ENCODE results near the gene TOM1.
"Not testable (repeated sequence)": the region's sequence is repeated elsewhere in the genome, so short reads cannot be mapped to it uniquely, and the experiment has no call there.

The TOM1 gene

DNA sequence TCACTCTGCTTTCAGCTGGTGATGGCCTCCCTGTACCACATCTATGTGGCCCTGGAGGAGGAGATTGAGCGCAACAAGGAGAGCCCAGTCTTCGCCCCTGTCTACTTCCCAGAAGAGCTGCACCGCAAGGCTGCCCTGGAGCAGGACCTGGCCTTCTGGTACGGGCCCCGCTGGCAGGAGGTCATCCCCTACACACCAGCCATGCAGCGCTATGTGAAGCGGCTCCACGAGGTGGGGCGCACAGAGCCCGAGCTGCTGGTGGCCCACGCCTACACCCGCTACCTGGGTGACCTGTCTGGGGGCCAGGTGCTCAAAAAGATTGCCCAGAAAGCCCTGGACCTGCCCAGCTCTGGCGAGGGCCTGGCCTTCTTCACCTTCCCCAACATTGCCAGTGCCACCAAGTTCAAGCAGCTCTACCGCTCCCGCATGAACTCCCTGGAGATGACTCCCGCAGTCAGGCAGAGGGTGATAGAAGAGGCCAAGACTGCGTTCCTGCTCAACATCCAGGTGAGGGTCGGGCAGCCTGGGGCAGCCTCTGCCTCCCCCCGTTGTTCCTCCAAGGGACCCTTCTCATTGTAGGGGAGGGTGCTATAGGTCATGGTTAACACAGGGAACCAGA lies 87.1 kb downstream of the TOM1 start:
- TF ChIP-seq POLR2A (IDR thresholded peaks at IDR 0.05; ENCODE audit: low read depth, low read length): no peak
- FAIRE-seq (no peak), DNase-seq (ENCODE audit: insufficient read length, low spot score) (no peak)

DNA sequence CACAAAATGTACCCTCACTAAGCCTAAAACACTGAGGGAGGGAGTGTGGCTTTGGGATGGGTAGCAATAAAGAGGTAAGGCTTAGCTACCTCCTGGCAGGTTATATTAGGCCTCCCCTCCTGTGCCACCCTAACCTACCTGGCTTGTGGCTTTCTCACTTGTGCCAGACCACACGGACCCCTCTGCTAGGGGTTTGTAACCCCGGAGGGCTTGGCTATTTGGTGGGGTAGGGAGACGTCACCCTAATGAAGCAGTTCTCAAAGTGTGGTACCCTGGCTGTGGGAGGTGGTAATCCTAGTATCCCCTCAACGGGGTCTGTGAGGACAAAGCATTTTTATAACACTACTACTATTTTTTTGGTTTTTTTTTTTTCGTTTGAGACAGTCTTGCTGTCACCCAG lies 91.2 kb downstream of the TOM1 start:
- no peak for FAIRE-seq
- TF ChIP-seq POLR2A (IDR thresholded peaks at IDR 0.05; ENCODE audit: low read depth, low read length): no peak
- no peak for DNase-seq (ENCODE audit: insufficient read length, low spot score)

DNA sequence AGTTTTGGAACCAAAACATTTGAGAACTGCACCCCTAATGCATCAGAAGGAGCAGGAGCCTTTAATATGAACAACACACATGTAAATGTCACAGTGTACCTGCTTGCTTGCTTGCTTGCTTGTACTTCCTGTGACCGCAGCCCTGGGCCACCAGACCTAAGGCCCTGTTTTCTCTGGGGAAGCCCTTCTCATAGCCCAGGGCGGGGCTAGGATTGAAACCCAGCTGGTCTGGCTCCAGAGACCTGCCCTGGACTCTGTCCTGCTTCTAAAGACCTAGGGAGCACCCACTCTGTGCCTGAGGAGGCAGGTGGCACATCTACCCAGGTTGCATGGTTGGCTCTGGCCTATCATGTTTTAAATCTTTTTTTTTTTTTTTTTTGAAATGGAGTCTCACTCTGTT lies 92.7 kb downstream of the TOM1 start:
- DNase-seq (ENCODE audit: insufficient read length, low spot score) (no peak), FAIRE-seq (no peak)
- TF ChIP-seq POLR2A (IDR thresholded peaks at IDR 0.05; ENCODE audit: low read depth, low read length): no peak

DNA sequence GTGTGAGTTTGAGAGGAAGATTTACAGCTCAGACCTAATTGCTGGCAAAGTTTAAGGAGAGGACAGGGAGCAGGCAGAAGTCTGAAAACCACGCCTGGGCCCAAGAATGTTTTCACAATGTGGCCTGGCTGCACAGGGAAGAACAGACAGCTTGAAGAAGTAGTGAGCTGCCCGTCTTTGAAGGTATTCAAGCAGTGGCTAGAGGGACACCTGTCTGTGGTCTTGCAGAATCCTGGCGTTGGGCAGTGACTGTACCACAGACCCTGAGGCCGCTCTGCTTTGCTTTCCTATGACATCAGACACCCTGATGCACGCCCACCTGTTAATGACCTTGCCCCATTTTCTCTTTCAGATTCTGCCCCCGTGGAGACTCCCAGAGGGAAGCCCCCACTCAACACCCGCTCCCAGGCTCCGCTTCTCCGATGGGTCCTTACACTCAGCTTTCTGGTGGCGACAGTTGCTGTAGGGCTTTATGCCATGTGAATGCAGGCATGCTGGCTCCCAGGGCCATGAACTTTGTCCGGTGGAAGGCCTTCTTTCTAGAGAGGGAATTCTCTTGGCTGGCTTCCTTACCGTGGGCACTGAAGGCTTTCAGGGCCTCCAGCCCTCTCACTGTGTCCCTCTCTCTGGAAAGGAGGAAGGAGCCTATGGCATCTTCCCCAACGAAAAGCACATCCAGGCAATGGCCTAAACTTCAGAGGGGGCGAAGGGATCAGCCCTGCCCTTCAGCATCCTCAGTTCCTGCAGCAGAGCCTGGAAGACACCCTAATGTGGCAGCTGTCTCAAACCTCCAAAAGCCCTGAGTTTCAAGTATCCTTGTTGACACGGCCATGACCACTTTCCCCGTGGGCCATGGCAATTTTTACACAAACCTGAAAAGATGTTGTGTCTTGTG lies 93.7 kb downstream of the TOM1 start:
- DNase-seq (ENCODE audit: insufficient read length, low spot score): no peak
- FAIRE-seq: no peak
- no peak for TF ChIP-seq POLR2A (IDR thresholded peaks at IDR 0.05; ENCODE audit: low read depth, low read length)

DNA sequence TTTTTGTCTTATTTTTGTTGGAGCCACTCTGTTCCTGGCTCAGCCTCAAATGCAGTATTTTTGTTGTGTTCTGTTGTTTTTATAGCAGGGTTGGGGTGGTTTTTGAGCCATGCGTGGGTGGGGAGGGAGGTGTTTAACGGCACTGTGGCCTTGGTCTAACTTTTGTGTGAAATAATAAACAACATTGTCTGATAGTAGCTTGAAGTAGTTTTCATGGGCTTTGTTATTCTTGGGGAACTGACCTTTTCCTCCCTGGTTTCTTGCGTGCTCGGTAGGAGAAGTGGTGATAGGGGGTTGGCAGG lies 94.3 kb downstream of the TOM1 start:
- TF ChIP-seq POLR2A (IDR thresholded peaks at IDR 0.05; ENCODE audit: low read depth, low read length): no peak
- DNase-seq (ENCODE audit: insufficient read length, low spot score) (no peak), FAIRE-seq (no peak)

DNA sequence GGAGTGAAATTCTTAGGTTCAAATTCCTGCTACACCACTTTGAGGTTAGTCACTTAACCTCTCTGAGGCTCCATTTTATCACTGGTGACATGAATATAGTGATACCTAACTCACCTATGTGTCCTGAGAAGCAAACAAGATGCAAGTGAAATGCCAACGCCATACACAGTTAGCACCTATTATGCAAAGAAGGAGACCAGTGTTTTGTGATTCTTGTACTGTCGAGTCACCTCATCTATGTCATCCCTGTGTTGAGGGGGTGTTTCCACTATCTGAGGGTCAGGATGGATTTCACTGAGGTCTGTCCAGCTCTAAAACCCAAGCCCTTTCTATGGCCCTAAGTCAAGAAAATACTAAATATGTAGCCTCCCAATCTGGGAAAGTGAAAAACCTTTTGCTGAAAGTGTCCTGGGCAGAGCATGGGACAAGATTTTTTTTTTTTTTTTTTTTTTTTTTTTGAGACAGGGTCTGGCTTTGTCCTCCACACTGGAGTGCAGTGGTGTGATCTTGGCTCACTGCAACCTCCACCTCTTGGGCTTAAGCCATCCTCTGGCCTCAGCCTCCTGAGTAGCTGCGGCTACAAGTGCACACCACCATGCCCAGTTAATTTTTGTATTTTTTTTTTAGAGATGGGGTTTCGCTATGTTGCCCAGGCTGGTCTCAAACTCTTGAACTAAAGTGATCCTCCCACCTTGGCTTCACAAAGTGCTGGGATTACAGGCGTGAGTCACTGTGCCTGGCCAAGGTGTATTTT lies 95.3 kb downstream of the TOM1 start:
- no peak for TF ChIP-seq POLR2A (IDR thresholded peaks at IDR 0.05; ENCODE audit: low read depth, low read length)
- no peak for DNase-seq (ENCODE audit: insufficient read length, low spot score)
- no peak for FAIRE-seq

DNA sequence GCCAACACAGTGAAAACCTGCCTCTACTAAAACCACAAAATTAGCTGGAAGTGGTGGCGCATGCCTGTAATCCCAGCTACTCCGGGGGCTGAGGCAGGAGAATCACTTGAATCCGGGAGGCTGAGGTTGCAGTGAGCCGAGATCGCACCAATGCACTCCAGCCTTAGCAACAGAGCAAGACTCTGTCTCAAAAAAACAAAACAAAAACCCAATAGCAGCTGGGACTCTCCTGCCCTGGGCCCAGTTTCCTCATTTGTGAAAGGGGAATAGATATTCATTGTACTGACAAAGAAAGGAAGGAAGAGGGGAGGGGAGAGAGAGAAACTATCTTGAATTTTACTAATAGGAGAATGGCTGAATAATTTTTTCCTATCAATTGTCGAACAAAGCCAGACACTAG lies 96.9 kb downstream of the TOM1 start:
- not testable (repeated sequence) for DNase-seq (ENCODE audit: insufficient read length, low spot score); FAIRE-seq

DNA sequence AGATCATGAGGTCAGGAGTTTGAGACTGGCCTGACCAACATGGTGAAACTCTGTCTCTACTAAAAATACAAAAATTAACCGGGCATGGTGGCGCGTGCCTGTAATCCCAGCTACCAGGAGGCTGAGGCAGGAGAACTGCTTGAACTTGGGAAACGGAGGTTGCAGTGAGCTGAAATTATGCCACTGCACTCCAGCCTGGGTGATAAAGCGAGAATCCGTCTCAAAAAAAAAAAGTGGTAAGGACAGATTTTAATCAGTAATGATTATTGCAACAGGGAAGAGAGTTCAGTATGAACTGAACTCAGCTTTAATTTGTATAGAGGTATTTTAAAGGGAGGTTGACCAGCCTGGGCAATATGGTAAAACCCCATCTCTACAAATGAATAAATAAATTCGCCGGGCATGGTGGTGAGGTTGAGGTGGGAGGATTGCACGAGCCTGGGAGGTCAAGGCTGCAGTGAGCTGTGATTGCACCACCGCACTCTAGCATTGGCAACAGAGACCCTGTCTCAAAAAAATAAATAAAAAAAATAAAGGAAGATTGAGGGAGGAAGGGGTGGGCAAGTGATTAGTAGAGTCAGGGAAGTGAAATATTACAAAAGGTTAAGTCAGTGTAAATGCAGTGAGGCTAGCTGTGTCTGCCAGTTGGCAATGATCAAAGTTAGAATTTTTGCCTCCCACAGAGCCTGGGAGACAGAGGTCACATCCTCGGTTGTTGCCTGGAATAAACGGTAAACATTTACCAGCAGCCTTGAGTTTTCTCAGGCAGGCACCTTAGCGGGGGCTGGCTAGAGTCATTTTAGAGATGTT lies 97.6 kb downstream of the TOM1 start:
- DNase-seq (ENCODE audit: insufficient read length, low spot score) (no peak), FAIRE-seq (no peak)
- TF ChIP-seq POLR2A (IDR thresholded peaks at IDR 0.05; ENCODE audit: low read depth, low read length): no peak

Data from H54 (cell line).